Psoas muscle (tissue), 8 donors: Measurements from ENCODE around the gene DAB2IP. TPM values are rescaled to one million over a fixed set of nuclear protein-coding genes. Genes with fewer than 3 reads are reported as not detected.
A peak's percentile ranks its signal among the peaks of the same experiment; 100 is the strongest.

Experiments used
- ATAC-seq, 4 donors: fragments of 200-7000 bp; cut with Tn5 transposase; one replicate each; pipeline ENCODE4 v1.9.1; 2020; ENCODE audit warnings: moderate library complexity in 3 of 4, mild to moderate bottlenecking in 2 of 4
- DNase-seq, 2 donors: peaks; one replicate each; pipeline ENCODE4 v3.0.0-alpha.2; 2020
- H3K27ac ChIP-seq: fragments of 200-600 bp; one replicate; pipeline ENCODE4 v1.8.0; 2022
- H3K27me3 ChIP-seq, 3 donors: fragments of 200-600 bp in 1 of 3; one replicate each; pipeline versions ENCODE4 v1.6.1 to v1.8.0; 2013 to 2022; ENCODE audit warnings: low read length in 2 of 3, mild to moderate bottlenecking in 2 of 3, moderate library complexity in 1 of 3; ENCODE audit not compliant: insufficient read depth in 3 of 3
- H3K36me3 ChIP-seq, 2 donors: fragments of 200-600 bp in 1 of 2; one replicate each; pipeline versions ENCODE4 v1.6.1 to v1.8.0; 2013 to 2022; ENCODE audit warnings: low read depth in 1 of 2, mild to moderate bottlenecking in 1 of 2, moderate library complexity in 1 of 2; ENCODE audit not compliant: insufficient read depth in 1 of 2
- H3K4me1 ChIP-seq: fragments of 200-600 bp; one replicate; pipeline ENCODE4 v1.8.0; 2022
- H3K4me3 ChIP-seq: fragments of 200-600 bp; one replicate; pipeline ENCODE4 v1.8.0; 2022; ENCODE audit warnings: mild to moderate bottlenecking
- H3K9me3 ChIP-seq: fragments of 200-600 bp; one replicate; pipeline ENCODE4 v1.8.0; 2022
- WGBS, 3 donors: extraction: QIAGEN DNeasy Blood & Tissue Kit; methylation state at CpG; one replicate each; pipeline versions ENCODE4 v1.1.6 to v1.1.7; 2013; 5-methylcytosine and 5-hydroxymethylcytosine counted together
- intact Hi-C, 2 donors: fragments of 100-400 bp; cut with DNase I; formaldehyde crosslinking; loops; one replicate each; pipeline versions ENCODE4 v1.11.0 to v1.14.2; 2022
- polyA plus RNA-seq, 3 donors: library from polyadenylated mRNA; stranded (reverse); fragments of 200-250 nt; gene quantifications; one replicate each; pipeline ENCODE4 v1.2.3, GENCODE V29; 2013
- total RNA-seq, 4 donors: library from RNA; stranded (reverse); fragmentation: NEBNext Ultra II Directional in 2 of 4; extraction: Animal tissue kit (Norgen Biotek cat#: 25700) in 2 of 4; gene quantifications; one replicate each; pipeline versions ENCODE4 v1.2.1 to v1.2.4, GENCODE V29; 2021 to 2023
- TF ChIP-seq, protein P1 (sequence below): fragments of 200-600 bp; IDR thresholded peaks from one replicate; pipeline ENCODE4 v1.8.0; 2022; ENCODE audit warnings: antibody characterized with exemption
- donor health status: healthy with polysubstance abuse.
- donor health status: DM: no; HTN: no; CAD: no; lungs with moderate emphysema.
- donor health status: Bipolar disorder and iron deficiency.
- donor health status: healthy.
- donor health status: DM: yes; HTN: yes; CAD: no.
- donor health status: DM: no; HTN: no; CAD: no.
- donor health status: DM: no; HTN: no; CAD: no.
- donor health status: DM: yes; HTN: yes; CAD: no.

DAB2IP gene
- total and polyA plus RNA-seq, 7 donors: 14.1 to 66.2 (median 33.4) TPM

DNA sequence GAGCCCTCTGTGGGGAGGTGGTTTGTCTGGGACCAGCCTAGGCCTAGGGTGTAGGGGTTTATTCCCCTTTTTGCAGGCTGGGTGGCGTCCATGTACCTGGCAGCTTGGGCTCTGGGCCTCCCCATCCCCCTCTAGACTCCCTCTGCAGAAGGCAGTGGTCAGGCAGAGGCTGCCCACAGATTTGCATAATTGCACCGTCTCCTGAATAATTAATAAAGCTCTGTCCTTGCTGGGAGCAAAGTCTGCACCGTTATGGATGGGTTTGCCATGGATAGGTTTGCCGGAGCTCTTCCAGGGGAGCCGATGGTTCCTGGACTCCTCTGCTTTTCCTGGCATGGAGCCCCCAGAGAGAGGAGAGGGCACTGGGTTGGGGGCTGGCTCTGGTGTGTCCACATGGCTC lies 60.4 kb downstream of the DAB2IP start:
- DNase-seq: no peak
- Histone ChIP-seq H3K27me3 (no peaks in the 10 kb centered on the region), H3K27ac (no peak overlapping the region), H3K36me3 (no peaks in the 10 kb centered on the region), H3K9me3 (no peaks in the 10 kb centered on the region), H3K4me1 (peaks cover 82% of the 10 kb centered on the region), H3K4me3 (no peak overlapping the region)
- no peak for ATAC-seq
- TF ChIP-seq, protein P1, sequence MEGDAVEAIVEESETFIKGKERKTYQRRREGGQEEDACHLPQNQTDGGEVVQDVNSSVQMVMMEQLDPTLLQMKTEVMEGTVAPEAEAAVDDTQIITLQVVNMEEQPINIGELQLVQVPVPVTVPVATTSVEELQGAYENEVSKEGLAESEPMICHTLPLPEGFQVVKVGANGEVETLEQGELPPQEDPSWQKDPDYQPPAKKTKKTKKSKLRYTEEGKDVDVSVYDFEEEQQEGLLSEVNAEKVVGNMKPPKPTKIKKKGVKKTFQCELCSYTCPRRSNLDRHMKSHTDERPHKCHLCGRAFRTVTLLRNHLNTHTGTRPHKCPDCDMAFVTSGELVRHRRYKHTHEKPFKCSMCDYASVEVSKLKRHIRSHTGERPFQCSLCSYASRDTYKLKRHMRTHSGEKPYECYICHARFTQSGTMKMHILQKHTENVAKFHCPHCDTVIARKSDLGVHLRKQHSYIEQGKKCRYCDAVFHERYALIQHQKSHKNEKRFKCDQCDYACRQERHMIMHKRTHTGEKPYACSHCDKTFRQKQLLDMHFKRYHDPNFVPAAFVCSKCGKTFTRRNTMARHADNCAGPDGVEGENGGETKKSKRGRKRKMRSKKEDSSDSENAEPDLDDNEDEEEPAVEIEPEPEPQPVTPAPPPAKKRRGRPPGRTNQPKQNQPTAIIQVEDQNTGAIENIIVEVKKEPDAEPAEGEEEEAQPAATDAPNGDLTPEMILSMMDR: no peak
- WGBS, 3 donors: 74 to 92% (median 83%) methylated on average over 5 of the region's 5 CpGs
- intact Hi-C loops: no loop called here

DNA sequence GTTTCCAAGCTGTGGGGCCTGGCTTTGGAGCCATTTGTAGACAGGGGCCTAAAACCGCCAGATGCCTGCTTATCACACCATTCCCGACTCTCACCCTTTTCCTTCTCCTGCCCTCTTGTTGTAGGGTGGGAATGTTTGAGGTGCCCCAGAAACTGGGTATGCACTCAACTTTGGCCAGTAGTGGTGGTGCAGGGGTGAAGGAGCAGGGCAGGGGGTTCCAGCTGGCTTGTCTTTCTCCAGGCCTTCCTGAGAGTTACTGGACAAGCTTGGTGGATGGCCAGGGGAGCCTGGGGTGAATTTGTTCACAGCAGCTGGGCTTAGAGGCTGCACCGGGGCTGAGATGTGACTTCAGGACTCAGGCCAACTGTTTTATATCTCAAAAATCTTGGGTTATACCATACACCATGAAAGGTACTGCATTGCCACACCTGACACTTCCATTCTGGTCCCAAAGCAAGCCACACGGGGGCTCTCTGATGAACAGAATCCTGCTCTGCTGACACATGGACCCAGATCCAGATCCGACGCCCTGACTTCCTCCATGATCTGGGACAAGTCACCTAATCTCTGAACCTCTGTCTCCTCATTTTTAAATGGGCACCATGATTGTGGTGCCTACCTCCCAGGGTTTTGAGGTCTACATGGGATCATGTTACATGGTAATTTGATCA lies 62.1 kb downstream of the DAB2IP start:
- H3K4me3 ChIP-seq: no peak overlapping the region
- 69 to 73% (median 70%) methylated on average over 6 of the region's 6 CpGs for WGBS, 3 donors
- intact Hi-C loops: no loop called here
- TF ChIP-seq, protein P1: no peak
- ATAC-seq (no peak), DNase-seq (no peak)
- peaks cover 88% of the 10 kb centered on the region for H3K4me1 ChIP-seq
- H3K36me3 ChIP-seq: no peaks in the 10 kb centered on the region
- H3K27ac ChIP-seq: no peak overlapping the region
- no peaks in the 10 kb centered on the region for H3K9me3 ChIP-seq
- no peaks in the 10 kb centered on the region for H3K27me3 ChIP-seq

DNA sequence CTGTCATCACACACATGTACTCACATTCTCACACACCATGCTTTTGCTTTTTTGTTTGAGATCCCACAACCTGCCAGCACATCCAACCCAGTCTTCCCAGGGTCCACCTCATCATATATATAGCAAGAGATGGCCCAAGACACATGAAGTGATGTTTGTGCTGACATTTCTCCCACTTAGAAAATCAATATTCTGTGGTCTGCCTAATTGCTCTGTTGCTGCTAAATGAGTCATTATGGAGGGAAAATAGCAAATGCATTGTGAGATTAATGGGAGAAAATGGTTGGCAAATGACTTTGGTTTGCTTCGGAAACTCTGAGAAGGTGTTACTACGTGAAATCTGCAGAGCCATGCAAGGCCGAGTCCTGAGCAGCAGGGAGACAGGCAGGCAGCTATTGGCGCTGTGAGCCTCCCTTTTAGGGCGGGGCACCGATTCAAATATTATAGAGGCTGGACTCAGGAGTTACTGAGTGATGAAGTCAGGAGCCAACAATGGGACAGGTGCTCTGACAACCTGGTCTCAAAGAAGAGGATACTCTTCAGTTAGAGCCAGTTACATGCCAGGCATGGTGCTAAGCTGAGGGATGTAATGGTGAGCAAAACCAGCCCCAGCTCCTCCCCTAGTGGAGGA lies 62.8 kb downstream of the DAB2IP start:
- Histone ChIP-seq H3K4me1 (peaks cover 89% of the 10 kb centered on the region), H3K4me3 (no peak overlapping the region), H3K9me3 (no peaks in the 10 kb centered on the region), H3K27me3 (no peaks in the 10 kb centered on the region), H3K36me3 (no peaks in the 10 kb centered on the region), H3K27ac (no peak overlapping the region)
- TF ChIP-seq, protein P1: no peak
- DNase-seq (no peak), ATAC-seq (peak in 2 of 4 donors; percentile 18 to 36)
- WGBS, 3 donors: 59 to 75% (median 63%) methylated on average over 6 of the region's 6 CpGs
- intact Hi-C loops: no loop called here

DNA sequence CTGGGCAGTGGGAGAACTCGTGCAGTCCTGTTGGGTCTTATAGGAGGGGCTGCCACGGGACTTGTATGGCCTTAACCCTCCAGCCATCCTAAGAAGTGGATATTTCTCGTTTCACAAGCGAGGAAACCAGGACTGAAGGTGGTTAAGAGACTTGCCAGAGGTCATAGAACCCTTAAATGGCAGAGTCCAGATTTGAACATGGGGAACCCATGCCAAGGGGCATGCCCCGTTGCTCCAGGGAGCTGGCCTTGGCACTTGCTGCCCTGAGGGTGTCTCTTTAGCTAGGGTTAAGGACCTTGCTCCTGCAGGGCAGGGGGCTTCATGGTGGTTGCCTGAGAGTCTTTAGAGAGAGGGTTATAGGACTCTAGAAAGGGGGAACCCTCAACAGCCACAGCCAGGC lies 63.4 kb downstream of the DAB2IP start:
- ATAC-seq (no peak), DNase-seq (no peak)
- Histone ChIP-seq H3K36me3 (no peaks in the 10 kb centered on the region), H3K27me3 (no peaks in the 10 kb centered on the region), H3K4me1 (peaks cover 89% of the 10 kb centered on the region), H3K4me3 (no peak overlapping the region), H3K27ac (no peak overlapping the region), H3K9me3 (no peaks in the 10 kb centered on the region)
- 63 to 71% (median 68%) methylated on average over 5 of the region's 5 CpGs for WGBS, 3 donors
- TF ChIP-seq, protein P1: no peak
- intact Hi-C loops: no loop called here
